HG03280 (cell line): ENCODE results near the gene SWT1.

ENCODE experiments used
- ATAC-seq: cut with Tn5 transposase; IDR thresholded peaks from one replicate; pipeline ENCODE4 v1.9.1; 2021; ENCODE audit warnings: mild to moderate bottlenecking, moderate library complexity; ENCODE audit not compliant: unreplicated experiment

The SWT1 gene

DNA sequence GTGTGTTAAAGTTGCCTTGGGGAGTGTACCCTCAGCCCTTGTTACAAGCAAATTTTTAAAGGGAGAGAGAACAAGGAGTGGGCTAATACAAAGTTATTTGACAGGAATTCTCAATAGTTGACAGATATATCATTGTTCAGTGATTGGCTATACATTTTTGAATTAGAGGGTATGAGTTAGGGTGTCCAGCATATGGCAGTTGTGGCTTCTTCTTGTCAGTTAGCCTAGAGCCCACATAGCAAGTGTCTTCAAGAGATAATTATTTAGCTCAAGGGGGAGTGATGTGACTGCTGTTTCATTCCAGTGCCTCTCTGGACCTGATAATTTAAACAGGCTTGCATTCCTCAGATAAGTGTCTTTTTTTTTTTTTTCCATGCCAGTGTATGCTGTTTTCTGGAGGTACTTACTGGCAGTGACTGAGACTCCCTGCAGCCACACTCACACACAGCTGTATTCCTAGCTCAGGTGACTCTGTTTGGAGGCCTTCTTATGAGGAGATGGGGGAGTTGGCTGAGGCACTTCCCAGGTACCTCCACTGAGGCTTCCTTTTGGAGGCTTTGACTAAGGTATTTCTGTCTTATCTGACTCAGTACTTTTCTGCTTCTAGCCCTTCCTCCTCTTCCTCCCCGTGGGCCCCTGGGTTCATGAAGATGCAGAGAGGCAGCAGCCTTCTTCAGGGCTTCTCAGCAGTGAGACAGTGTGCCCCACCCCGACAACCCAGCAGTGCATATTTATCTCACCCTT, 127.7 kb downstream of the SWT1 start:
- ATAC-seq: no peak

DNA sequence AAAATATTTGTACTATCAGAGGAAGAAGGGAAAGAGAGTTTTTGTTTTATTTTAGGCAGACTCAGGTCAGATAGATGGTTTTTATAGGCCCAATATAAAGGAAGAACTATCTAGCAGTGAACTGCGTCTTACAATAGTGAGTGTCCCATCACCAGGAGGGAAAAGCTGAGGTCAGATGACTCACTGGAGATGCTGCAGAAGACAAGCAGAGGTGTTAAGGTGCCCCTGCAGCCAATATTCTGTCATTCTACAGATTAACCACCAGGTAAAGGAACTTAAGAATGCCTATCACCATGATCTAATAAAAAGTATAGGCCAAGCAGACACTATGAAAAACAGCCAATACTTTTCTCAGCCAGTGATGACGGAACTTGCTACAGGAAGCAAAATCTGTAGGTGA, 130.5 kb downstream of the SWT1 start:
- ATAC-seq: no peak

DNA sequence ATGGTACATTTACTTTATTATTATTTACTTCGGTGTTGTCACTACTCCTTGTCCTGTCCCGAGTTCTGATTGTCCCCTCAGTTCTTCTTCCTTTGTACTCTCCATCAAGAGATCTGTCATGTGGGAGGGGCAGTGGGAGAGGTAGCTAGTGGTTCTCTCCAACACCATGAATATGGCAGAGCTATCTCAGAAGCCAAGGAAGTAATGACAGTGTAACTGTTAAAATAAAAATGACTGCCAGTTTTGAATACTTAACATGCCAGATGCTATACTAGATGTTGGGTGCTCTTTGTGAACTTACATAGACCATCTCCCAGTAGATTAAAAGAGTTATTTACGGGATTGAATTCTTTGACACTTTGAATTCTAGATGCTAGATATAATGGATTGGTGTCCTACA, 131.5 kb downstream of the SWT1 start:
- no peak for ATAC-seq

DNA sequence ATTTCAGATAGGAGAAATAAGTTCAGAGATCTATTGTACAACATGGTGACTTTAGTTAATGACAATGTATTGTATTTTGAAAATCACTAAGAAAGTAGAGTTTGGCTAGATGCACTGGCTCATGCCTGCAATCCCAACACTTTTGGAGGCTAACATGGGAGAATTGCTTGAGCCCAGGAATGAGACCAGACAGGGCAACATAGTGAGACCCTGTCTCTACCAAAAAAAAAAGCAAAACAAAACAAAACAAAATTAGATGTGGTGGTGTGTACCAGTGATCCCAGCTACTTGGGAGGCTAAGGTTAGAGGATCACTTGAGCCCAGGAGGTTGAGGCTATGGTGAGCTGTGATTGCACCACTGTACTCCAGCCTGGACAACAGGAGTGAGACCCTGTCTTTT, 132.9 kb downstream of the SWT1 start:
- no peak for ATAC-seq

DNA sequence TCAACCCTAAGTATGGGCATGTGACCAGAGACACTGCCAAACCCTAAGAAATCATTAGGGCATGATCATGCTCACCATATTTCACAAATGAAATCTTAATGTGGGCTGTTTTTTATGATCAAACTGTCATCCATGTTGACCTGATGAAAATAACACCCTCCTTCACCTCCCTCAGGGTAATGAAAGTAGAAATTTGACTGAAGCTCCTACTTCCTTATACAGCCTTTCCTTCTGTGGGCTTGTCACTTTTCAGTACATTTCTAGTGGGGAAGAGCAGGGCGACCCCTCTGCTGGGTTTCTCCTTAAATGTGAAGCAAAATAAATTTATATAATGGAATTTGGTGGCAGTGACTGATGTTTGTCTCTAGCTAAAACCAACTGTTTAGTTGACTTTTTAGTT, 134.2 kb downstream of the SWT1 start:
- no peak for ATAC-seq

DNA sequence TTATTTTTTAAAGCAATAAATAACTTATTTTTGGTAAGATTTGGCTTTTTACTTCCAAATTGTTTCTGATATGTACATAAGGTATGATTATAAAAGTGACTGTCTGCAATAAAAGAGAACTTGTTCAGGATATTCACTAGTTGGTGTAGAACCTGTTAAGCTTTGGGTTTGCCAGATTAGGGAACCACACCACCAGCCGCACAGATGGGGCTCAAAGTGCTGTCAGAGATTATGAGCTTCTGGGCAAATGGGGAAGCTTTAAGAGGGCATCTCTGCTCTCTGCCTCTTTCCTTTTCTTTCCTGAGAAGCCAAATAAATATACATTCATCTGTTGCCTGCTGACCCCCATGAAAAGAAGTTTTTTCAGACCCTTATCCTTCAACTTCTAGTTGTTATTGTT, 134.7 kb downstream of the SWT1 start:
- no peak for ATAC-seq

DNA sequence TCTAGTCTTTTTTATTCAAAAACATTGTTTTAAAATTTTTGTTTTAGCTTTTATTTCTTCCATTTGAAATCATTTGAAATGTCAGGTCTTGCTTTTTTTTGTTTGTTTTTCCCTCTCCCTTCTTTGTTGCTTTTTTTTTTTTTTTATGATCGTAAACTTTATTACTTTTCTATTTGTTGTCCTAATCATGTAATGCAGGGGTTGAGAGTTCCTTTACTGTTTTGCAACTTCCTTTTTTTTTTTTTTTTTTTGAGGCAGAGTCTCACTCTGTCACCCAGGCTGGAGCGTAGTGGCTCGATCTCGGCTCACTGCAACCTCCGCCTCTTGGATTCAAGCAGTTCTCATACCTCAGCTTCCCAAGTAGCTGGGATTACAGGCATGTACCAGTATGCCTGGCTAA, 135.3 kb downstream of the SWT1 start:
- no peak for ATAC-seq

DNA sequence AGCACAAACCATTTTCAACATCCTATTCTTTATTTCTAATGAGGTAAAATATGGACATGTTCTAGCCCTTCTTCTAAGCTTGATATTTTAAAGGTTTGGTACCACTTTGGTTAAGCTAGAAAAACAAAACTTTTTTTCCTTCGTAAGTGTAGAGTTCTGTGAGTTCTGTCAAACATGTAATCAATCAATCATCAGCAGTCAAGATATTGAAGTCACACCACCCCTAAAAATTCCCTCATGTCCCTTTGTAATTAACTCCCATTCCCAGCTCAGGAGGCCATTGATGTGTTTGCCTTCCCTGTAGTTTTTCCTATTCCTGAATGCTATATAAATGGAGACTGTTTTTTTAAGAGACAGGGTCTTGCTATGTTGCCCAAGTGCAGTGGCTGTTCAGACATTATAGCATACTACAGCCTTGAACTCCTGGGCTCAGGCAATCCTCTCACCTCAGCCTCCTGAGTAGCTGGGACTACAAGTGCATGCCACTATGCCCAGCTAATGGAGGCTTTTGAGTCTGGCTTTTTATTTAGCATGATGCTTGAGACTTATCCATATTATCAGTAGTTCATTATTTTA, 137.1 kb downstream of the SWT1 start:
- ATAC-seq: no peak

DNA sequence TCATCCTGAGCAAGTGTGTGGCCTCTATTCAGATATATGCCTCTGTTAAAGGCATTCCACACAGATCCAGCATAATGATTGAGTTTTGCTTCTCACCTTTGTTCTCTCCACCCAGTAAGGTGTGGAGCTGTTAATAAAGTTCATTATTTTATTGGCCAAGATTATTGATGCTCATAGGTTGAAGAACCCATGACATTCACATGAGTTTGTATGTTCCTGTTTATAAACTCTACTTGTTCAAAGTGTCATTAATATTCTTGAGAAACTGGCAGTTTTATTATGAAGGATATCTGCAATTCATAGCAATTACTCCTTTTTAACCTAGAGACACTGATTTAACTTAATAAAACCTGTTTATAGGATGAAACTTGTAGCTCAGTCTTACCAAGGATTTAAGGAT, 138.1 kb downstream of the SWT1 start:
- no peak for ATAC-seq

DNA sequence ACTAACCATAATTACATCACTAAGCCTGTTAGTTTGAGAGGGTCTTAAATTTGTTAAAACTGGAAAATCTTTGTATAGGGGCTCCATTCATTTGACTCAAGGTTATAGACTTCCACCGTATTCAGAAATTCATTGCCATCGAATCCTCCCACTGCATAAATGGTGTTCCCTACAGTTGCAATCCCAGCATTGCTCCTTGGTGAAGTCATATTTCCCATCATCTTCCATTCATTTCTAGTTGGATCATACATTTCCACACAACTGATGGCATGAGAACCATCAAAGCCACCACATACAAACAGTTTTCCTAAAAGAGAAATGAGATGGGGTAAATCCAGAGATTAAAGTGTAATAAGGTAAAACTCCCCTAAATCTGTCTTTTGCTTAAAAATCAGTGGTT, 141.0 kb downstream of the SWT1 start:
- ATAC-seq: no peak

DNA sequence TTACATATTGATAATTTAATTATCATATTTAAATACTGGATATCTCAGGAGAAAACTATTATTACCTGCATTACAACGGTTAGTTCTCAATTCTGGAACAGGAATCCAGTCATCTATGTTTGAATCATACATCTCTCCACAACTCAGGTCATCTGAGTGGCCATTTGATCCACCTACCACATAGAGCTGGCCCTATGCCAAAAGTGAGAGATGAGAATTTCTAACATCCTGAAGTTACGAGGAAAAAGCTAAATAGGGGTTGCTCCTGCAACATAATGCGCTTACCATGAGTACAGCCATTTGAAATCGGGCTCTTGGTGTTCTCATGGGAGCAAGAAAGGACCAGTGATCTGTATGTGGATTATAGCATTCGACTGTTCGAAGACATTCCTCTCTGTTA, 143.2 kb downstream of the SWT1 start:
- ATAC-seq: no peak

DNA sequence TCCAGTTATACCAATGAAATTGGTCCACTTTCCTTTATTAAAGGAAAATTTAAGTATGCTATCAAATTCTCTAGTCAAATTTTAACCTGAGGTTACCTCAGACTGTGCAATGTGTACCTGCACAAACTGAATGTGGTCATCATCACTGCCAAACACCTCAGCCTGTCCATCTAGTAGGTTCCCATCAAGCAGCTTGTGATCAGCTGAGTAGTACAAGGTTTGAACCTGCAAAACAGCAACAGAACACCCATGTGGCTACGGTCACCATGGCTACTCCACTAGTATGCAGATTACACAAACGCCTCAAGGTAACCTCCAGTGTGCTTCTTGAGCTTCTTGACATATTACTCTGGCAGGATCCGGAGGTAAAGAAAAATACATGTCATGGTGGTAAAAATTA, 148.5 kb downstream of the SWT1 start:
- ATAC-seq: no peak

DNA sequence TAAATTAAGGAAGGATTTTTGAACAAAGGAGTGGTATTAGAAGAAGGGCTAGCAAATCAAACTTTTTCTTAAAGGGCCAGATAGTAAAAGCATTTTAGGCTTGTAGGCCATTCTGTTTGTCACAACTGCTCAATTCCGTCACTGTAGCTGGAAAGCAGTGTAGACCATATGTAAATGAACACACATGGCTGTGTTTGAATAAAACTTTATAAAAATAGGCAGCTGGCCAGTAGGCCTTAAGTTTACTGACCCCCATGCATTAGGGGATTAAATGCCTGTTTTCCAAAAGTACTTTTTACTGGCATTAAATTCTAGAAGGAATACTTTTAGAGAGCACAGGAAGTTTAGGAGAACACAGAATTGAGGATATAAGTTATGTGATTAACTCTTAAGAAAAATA, 151.2 kb downstream of the SWT1 start:
- ATAC-seq: no peak

DNA sequence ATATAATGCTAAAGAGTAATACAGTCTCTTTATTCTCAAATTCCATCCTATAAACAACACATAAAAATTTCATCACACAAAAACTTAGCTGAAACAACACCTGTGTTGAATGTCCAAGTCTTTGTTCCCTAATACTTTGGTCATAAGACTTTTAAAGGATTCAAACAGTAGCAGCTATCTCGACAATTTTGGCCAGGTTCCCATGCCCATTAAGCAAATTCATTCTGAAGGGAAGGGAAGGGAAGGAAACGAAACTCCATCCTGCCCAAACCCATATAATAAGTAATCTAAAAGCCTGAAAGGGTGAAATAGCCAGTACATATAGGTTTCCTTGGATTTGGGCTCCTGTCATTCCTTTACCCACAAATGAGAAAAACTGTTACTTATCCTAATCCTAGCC, 152.6 kb downstream of the SWT1 start:
- no peak for ATAC-seq

DNA sequence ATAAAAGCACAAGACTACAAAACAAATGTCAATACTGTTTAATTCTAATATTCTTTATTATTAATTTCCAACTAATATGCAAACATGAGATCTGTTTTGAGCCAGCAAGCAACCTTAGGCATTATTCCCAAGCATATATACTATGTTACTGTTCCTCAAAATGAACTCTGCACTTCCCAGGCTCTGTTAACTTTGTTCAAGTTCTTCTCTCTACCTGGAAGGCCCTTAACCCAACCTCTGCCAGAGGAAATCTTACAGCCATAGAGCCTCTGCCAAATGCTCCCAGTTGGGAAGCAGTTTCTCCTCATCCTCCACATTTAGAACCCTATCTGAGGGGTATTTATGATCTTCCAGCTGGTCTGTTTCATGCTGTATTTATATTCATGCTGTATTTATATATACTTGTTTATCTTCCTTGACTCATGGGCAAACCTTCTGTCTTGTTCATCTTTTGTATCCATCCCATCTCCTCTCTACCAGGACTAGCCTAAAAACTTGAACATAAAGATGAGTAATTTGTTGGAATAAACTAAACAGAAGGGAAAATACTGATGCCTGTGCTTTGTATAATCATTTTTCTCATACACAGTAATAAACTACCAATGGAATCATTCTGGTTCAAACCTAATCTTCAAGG, 154.7 kb downstream of the SWT1 start:
- no peak for ATAC-seq

DNA sequence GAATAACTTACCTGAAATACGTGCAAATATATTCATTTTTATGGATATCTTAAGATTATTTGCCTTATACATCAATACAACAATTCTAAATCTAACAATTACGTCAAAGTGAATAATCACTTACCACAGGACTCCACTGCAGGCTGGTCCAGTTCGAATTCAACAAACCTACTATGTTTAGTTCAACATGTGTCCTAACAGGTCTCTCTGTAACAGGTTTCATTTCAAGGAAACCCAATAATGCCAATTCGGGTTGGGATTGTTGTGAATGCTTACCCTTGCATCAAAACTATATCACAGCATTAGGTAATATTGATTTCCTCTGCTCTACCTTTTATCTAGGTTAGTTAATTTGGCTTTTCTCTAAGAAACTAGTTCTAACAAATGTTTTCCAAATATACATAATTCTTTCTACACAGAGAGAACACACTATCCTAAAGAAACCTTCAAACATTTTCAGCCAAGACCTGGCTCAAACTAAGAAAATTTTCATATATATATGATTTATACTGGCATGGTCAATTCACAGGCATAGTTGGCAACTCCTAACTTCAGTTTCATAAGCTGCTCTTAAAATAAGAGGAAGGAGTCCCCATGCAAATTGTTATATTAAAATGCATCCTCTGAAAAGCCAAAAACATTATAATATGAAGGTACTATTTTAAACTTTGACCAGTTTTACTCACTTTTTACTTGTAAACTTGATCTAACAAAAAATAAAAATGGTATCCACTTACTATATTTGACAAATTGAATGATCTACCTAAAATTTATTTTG, 155.6 kb downstream of the SWT1 start:
- ATAC-seq: no peak

DNA sequence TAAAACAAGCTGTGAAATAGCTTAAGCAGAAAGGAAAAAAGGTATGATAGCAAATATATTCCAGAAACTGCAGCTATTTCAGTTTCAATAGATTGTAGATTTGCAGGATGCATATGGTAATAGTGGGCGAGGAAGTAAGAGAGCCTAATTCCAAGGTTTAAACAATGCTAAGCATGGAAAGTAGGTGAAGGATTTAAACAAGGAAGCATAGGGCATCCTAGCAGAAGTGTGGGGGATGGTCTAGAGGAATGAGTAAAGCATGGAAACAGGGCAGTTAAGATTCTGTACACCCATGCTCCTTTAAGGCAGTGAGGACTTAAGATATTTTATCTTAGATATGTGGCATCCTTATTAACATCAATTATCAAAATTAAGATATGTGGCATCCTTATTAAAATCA, 157.4 kb downstream of the SWT1 start:
- no peak for ATAC-seq

DNA sequence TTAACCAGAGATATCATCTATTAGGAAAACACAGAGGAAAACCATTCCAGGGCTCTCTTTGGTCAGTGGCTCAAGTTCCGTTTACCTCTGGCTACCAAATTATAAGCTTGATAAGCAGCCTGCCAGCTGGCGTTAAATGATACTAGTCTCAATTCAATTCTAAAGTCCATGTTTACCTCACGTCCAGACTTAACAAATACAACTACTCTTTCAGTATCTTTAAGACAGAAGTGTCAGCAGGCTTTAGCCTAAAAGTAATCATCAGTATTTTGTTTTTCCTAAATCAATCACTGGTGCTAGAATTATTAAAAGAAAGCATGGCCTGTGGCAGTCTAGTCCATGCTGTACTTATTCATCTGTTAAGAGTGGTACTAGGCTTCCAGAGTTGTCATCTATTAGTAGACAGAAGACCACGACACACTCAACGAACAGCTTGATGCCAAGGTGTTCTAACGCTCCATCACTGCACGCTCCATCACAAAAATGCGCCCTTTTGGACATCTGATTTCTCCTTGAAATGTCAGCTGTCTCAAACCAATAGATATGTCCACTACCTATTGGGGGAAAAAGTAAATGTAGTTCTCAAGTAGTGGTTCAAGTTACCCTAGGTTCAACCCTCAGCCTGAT, 158.6 kb downstream of the SWT1 start:
- peak; percentile 0 for ATAC-seq

DNA sequence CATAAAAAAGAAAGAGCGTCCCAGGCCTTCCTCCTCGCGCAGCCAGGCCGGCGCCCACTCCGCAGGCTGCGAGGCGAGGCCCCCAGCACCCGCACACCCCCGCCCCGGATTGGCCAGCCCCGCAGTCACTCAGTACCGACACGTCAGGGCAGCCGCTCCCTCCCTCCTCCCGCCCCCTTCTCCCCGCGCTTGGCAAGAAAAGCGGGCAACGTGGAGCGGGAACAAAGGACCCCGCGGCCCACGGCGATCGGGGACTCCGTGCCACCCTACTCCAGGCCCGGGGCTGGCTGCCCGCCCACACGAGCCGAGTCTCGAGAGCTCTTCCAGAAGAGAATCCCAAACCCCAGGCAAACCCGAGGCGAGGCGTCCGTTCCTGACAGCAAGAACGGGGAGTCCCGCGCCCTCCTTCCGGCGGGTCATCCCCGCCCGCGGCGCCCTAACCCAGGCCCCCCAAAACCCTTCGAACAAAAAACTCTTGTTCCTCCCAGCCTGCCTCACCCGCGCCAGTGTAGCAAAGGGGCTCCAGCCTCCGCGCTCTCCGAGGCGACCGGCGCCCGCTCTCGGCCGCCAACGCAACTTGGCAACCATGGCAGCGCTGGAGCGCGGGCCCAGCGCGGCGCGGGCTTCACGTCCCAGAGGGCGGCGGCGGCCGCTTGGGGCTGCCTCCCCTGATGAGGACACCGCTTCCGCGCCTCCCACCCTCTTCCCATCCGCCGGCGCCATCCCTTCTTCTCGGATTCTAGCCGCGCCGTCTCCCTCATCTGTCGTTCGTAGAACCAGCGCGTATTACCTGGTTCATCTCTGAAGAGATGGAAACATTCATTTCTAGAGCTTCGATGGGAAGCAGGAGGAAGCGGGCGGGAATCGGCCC, 159.4 kb downstream of the SWT1 start:
- peak; percentile 59 for ATAC-seq
